Transverse colon (tissue), 3 donors: Measurements from ENCODE around the gene ADK.

Experiments
- CTCF ChIP-seq, 5 experiments: fragments of 200-600 bp in 3 of 5; fragments of 450-650 bp in 2 of 5; sonication (generic) in 3 of 5; IDR thresholded peaks; 1 replicate in 2 of 5; 2 replicates in 3 of 5; pipeline ENCODE4 v1.5.1; 2016 to 2017; ENCODE audit warnings: antibody characterized with exemption in 5 of 5, inconsistent platforms in 3 of 5, mild to moderate bottlenecking in 2 of 5, moderate library complexity in 1 of 5
- POLR2A ChIP-seq: fragments of 450-650 bp; IDR thresholded peaks from one replicate; pipeline ENCODE4 v1.6.1; 2016; ENCODE audit warnings: antibody characterized with exemption, mild to moderate bottlenecking, moderate library complexity

- TF ChIP-seq CTCF (IDR thresholded peaks at IDR 0.05) (no peak), POLR2A (no peak)
These were observed 599.8 kb downstream of the ADK start for GRCh38 chr10:74750848-74751274.
